Tibial nerve (tissue), 4 donors: ENCODE results near the gene SPTBN5. TPM values are rescaled to one million over a fixed set of nuclear protein-coding genes. Genes with fewer than 3 reads are reported as not detected.
"Not testable (repeated sequence)": the region's sequence is repeated elsewhere in the genome, so short reads cannot be mapped to it uniquely, and the experiment has no call there.

Source experiments
- DNase-seq, 2 donors: peaks; one replicate each; pipeline ENCODE4 v3.0.0-alpha.2; 2019; ENCODE audit warnings: low spot score in 2 of 2
- H3K27ac ChIP-seq, 4 donors: fragments of 200-600 bp; sonication (generic) in 3 of 4; one replicate each; pipeline ENCODE4 v1.5.1; 2017 to 2019; ENCODE audit warnings: mild to moderate bottlenecking in 1 of 4
- H3K27me3 ChIP-seq, 2 donors: fragments of 200-600 bp; sonication (generic) in 1 of 2; one replicate each; pipeline versions ENCODE4 v1.5.1 to v1.6.0; 2017 to 2019
- H3K36me3 ChIP-seq, 3 donors: fragments of 200-600 bp; sonication (generic); one replicate each; pipeline ENCODE4 v1.5.1; 2018 to 2019
- H3K4me1 ChIP-seq, 4 donors: fragments of 200-600 bp; sonication (generic) in 3 of 4; one replicate each; pipeline ENCODE4 v1.5.1; 2017 to 2019
- H3K4me3 ChIP-seq, 4 donors: fragments of 200-600 bp; sonication (generic) in 3 of 4; one replicate each; pipeline ENCODE4 v1.5.1; 2017 to 2019; ENCODE audit warnings: mild to moderate bottlenecking in 1 of 4, moderate library complexity in 1 of 4
- H3K9me3 ChIP-seq, 4 donors: fragments of 200-600 bp; sonication (generic) in 3 of 4; one replicate each; pipeline ENCODE4 v1.5.1; 2017 to 2019
- CTCF ChIP-seq, 5 experiments: fragments of 200-600 bp in 3 of 5; fragments of 450-650 bp in 2 of 5; sonication (generic) in 3 of 5; IDR thresholded peaks; one replicate each; pipeline ENCODE4 v1.5.1; 2016 to 2019; ENCODE audit warnings: antibody characterized with exemption in 5 of 5, mild to moderate bottlenecking in 3 of 5, moderate library complexity in 2 of 5
- EP300 ChIP-seq, 2 donors: sonication (generic); formaldehyde crosslinking; IDR thresholded peaks; one replicate each; pipeline ENCODE4 v1.6.1; 2017; ENCODE audit warnings: antibody characterized with exemption in 2 of 2, mild to moderate bottlenecking in 1 of 2
- POLR2A ChIP-seq, 2 donors: fragments of 450-650 bp; IDR thresholded peaks; one replicate each; pipeline ENCODE4 v1.6.1; 2017; ENCODE audit warnings: antibody characterized with exemption in 2 of 2, mild to moderate bottlenecking in 2 of 2, moderate library complexity in 2 of 2
- WGBS, 2 donors: methylation state at CpG; one replicate each; pipeline ENCODE4 v1.1.5; 2018; 5-methylcytosine and 5-hydroxymethylcytosine counted together
- total RNA-seq, 4 donors: library from RNA; depleted of rRNA; stranded (reverse); fragments of >200 nt; gene quantifications; one replicate each; pipeline ENCODE4 v1.1.0, GENCODE V29; 2016

The SPTBN5 gene
- total RNA-seq, 4 donors from 2014 or later = 16.5 to 34.5 (median 19.9) TPM

GRCh38 chr15:41832875-41833274, 61.0 kb downstream of the SPTBN5 start:
- Histone ChIP-seq H3K4me1 (peaks cover 0 to 23% (median 2%) of the 10 kb centered on the region in 4 donors), H3K27ac (no peak overlapping the region), H3K36me3 (peaks cover 0 to 66% (median 3%) of the 10 kb centered on the region in 3 donors), H3K27me3 (no peaks in the 10 kb centered on the region), H3K9me3 (no peaks in the 10 kb centered on the region), H3K4me3 (no peak overlapping the region)
- WGBS, 2 donors = 73 to 80% methylated on average over 3 of the region's 3 CpGs
- DNase-seq = no peak
- TF ChIP-seq CTCF (IDR thresholded peaks at IDR 0.05) = no peak
- no peak for TF ChIP-seq EP300 (IDR thresholded peaks at IDR 0.05)
- no peak for TF ChIP-seq POLR2A (IDR thresholded peaks at IDR 0.05)

DNA sequence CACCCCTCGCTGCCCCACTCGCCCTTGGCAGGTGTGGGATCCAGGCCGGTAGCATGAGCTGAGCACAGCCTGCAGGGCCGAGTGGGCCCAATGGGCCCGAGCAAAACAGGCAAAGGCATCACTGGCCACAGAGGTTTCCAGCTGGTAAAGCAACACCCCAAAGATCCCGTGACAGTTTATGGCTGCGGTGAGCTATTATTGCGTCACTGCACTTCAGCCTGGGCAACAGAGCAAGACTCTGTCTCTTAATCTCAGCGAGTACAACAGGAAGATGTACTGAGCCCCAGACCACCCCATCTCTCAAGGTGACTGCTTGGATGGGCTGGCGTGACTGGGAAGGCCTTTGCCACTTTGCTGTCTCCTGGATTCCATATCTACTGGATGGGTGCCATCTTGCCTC, 61.6 kb downstream of the SPTBN5 start:
- 92 to 97% methylated on average over 10 of the region's 10 CpGs for WGBS, 2 donors
- Histone ChIP-seq H3K4me1 (peaks cover 0 to 27% (median 6%) of the 10 kb centered on the region in 4 donors), H3K27me3 (no peaks in the 10 kb centered on the region), H3K4me3 (no peak overlapping the region), H3K9me3 (no peaks in the 10 kb centered on the region), H3K36me3 (peaks cover 0 to 60% (median 3%) of the 10 kb centered on the region in 3 donors), H3K27ac (no peak overlapping the region)
- DNase-seq = no peak
- TF ChIP-seq CTCF (IDR thresholded peaks at IDR 0.05) (no peak), POLR2A (IDR thresholded peaks at IDR 0.05) (no peak), EP300 (IDR thresholded peaks at IDR 0.05) (no peak)

- Histone ChIP-seq H3K36me3 (peaks cover 0 to 51% (median 3%) of the 10 kb centered on the region in 3 donors), H3K4me1 (peaks cover 0 to 29% (median 7%) of the 10 kb centered on the region in 4 donors)
- H3K4me3 ChIP-seq, H3K27me3 ChIP-seq, DNase-seq, H3K27ac ChIP-seq, H3K9me3 ChIP-seq: not testable (repeated sequence)
- WGBS, 2 donors = 79 to 91% methylated on average over 4 of the region's 4 CpGs
Measured at GRCh38 chr15:41831291-41831690, 62.6 kb downstream of the SPTBN5 start.

DNA sequence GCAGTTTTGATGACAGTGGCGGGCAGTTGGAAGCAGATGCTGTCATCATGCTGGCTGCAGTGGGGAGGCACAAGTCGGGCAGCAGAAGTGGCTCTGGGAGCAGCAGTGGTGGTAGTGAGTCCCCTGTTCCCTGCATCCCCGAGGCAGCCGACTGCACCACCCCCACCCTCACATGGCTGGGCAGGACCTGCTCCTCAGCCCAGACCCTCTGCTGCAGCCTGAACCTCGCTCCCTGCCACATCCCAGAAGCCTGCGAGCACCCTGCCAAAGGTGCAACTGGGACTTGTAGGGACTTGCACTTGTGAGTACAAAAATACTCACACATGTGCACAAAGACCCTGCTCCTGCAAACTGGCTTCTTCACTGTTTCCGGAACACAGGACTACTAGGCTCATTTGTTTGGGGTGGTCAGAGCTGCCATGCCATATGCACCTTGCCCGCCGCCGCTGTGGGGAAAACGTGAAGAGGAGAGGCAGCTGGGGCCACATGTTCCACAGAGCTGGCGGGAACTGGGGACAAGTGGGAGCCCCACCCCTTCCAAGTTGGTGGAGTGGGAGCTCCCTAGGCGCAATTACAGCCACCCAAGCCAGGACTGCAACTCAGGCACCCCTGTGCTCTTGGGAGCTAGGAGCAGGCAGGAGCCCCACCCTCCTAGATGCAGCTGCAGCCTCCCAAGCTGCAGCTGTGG, 63.8 kb downstream of the SPTBN5 start:
- Histone ChIP-seq H3K27ac (no peak overlapping the region), H3K27me3 (no peaks in the 10 kb centered on the region), H3K36me3 (peaks cover 0 to 51% (median 0%) of the 10 kb centered on the region in 3 donors), H3K9me3 (no peaks in the 10 kb centered on the region), H3K4me1 (peaks cover 0 to 29% (median 7%) of the 10 kb centered on the region in 4 donors), H3K4me3 (no peak overlapping the region)
- no peak for DNase-seq
- 94 to 96% methylated on average over 11 to 12 of the region's 13 CpGs for WGBS, 2 donors
- TF ChIP-seq CTCF (IDR thresholded peaks at IDR 0.05) (no peak), POLR2A (IDR thresholded peaks at IDR 0.05) (no peak), EP300 (IDR thresholded peaks at IDR 0.05) (no peak)

- Histone ChIP-seq H3K27me3 (no peaks in the 10 kb centered on the region), H3K9me3 (no peaks in the 10 kb centered on the region), H3K4me3 (peak overlapping the region; percentile 56 to 88 (median 68)), H3K4me1 (peaks cover 0 to 29% (median 7%) of the 10 kb centered on the region in 4 donors), H3K36me3 (peaks cover 0 to 53% (median 0%) of the 10 kb centered on the region in 3 donors), H3K27ac (peak overlapping the region in 3 of 4 donors; percentile 74 to 96 (median 88))
- DNase-seq = no peak
- TF ChIP-seq EP300 (IDR thresholded peaks at IDR 0.05) = no peak
- no peak for TF ChIP-seq POLR2A (IDR thresholded peaks at IDR 0.05)
- no peak for TF ChIP-seq CTCF (IDR thresholded peaks at IDR 0.05)
- WGBS, 2 donors = 7 to 9% methylated on average over 6 of the region's 6 CpGs
Measured at GRCh38 chr15:41828807-41829141, 65.1 kb downstream of the SPTBN5 start.
